Upper lobe of right lung (tissue), 1 donor: ENCODE data around the gene DPYD. TPM values are rescaled to one million over a fixed set of nuclear protein-coding genes. Genes with fewer than 3 reads are reported as not detected.

Experiments used
- ATAC-seq: fragments of 200-7000 bp; cut with Tn5 transposase; one replicate; pipeline ENCODE4 v1.9.1; 2020; ENCODE audit warnings: mild to moderate bottlenecking, moderate library complexity
- DNase-seq: peaks from one replicate; pipeline ENCODE4 v3.0.0-alpha.2; 2020
- H3K27ac ChIP-seq: fragments of 200-600 bp; one replicate; pipeline ENCODE4 v1.8.0; 2022
- H3K27me3 ChIP-seq: fragments of 200-600 bp; one replicate; pipeline ENCODE4 v1.8.0; 2022; ENCODE audit warnings: mild to moderate bottlenecking
- H3K36me3 ChIP-seq: fragments of 200-600 bp; one replicate; pipeline ENCODE4 v1.8.0; 2022
- H3K4me1 ChIP-seq: fragments of 200-600 bp; one replicate; pipeline ENCODE4 v1.8.0; 2022
- H3K4me3 ChIP-seq: fragments of 200-600 bp; one replicate; pipeline ENCODE4 v1.8.0; 2022; ENCODE audit warnings: mild to moderate bottlenecking
- H3K9me3 ChIP-seq: fragments of 200-600 bp; one replicate; pipeline ENCODE4 v1.8.0; 2022
- CTCF ChIP-seq: fragments of 200-600 bp; IDR thresholded peaks from one replicate; pipeline ENCODE4 v1.8.0; 2022; ENCODE audit warnings: antibody characterized with exemption
- intact Hi-C: fragments of 100-400 bp; cut with DNase I; formaldehyde crosslinking; loops from one replicate; pipeline ENCODE4 v1.11.0; 2022
- total RNA-seq: library from RNA; stranded (reverse); fragmentation: NEBNext Ultra II Directional; extraction: Animal tissue kit (Norgen Biotek cat#: 25700); gene quantifications from one replicate; pipeline ENCODE4 v1.2.1, GENCODE V29; 2021
- donor health status: DM: no; HTN: yes; CAD: no; lungs with severe emphysema.

DPYD gene
- total RNA-seq, 1 donor from 2014 or later = 82.7 TPM

GRCh38 chr1:97396463-97396862 lies 524.4 kb downstream of the DPYD start:
- DNase-seq = no peak
- no peaks in the 10 kb centered on the region for H3K9me3 ChIP-seq
- no peak for ATAC-seq
- no peak for TF ChIP-seq CTCF
- no peaks in the 10 kb centered on the region for H3K4me1 ChIP-seq
- H3K27me3 ChIP-seq = no peaks in the 10 kb centered on the region
- no peaks in the 10 kb centered on the region for H3K36me3 ChIP-seq
- H3K27ac ChIP-seq = no peak overlapping the region
- no peak overlapping the region for H3K4me3 ChIP-seq
- intact Hi-C loops = no loop called here

- no peaks in the 10 kb centered on the region for H3K27me3 ChIP-seq
- no peak for TF ChIP-seq CTCF
- H3K36me3 ChIP-seq = no peaks in the 10 kb centered on the region
- intact Hi-C loops = no loop called here
- no peaks in the 10 kb centered on the region for H3K4me1 ChIP-seq
- no peaks in the 10 kb centered on the region for H3K9me3 ChIP-seq
- DNase-seq (no peak), ATAC-seq (no peak)
- H3K27ac ChIP-seq = no peak overlapping the region
- no peak overlapping the region for H3K4me3 ChIP-seq
These were observed 528.1 kb downstream of the DPYD start for GRCh38 chr1:97392701-97393100.

- Histone ChIP-seq H3K36me3 (no peaks in the 10 kb centered on the region), H3K9me3 (no peaks in the 10 kb centered on the region), H3K4me3 (no peak overlapping the region), H3K27me3 (no peaks in the 10 kb centered on the region), H3K4me1 (no peaks in the 10 kb centered on the region), H3K27ac (no peak overlapping the region)
- intact Hi-C loops = no loop called here
- no peak for TF ChIP-seq CTCF
- ATAC-seq (no peak), DNase-seq (no peak)
These were observed 535.1 kb downstream of the DPYD start for GRCh38 chr1:97385536-97386277.

GRCh38 chr1:97384294-97384968 lies 536.4 kb downstream of the DPYD start:
- no peak overlapping the region for H3K4me3 ChIP-seq
- intact Hi-C loops = no loop called here
- H3K27me3 ChIP-seq = no peaks in the 10 kb centered on the region
- no peak for ATAC-seq
- no peak for DNase-seq
- H3K36me3 ChIP-seq = no peaks in the 10 kb centered on the region
- H3K4me1 ChIP-seq = no peaks in the 10 kb centered on the region
- H3K9me3 ChIP-seq = no peaks in the 10 kb centered on the region
- TF ChIP-seq CTCF = no peak
- no peak overlapping the region for H3K27ac ChIP-seq

- no peak overlapping the region for H3K27ac ChIP-seq
- no peaks in the 10 kb centered on the region for H3K9me3 ChIP-seq
- intact Hi-C loops = no loop called here
- H3K27me3 ChIP-seq = no peaks in the 10 kb centered on the region
- no peaks in the 10 kb centered on the region for H3K4me1 ChIP-seq
- no peak for ATAC-seq
- no peaks in the 10 kb centered on the region for H3K36me3 ChIP-seq
- no peak for DNase-seq
- no peak for TF ChIP-seq CTCF
- H3K4me3 ChIP-seq = no peak overlapping the region
These were observed 537.0 kb downstream of the DPYD start for GRCh38 chr1:97383797-97384196.
